DMS53 treated with DMSO at 0.1 percent for 48 hours (cell line): Measurements from ENCODE around the gene CIDEB.
A peak's percentile ranks its signal among the peaks of the same experiment; 100 is the strongest.
"Not testable (repeated sequence)": the region's sequence is repeated elsewhere in the genome, so short reads cannot be mapped to it uniquely, and the experiment has no call there.

Source experiments
- DNase-seq: peaks from one replicate; lab custom pipeline; 2025; ENCODE audit not compliant: unreplicated experiment; lab: John Stamatoyannopoulos, UW

Gene CIDEB

GRCh38 chr14:24307575-24308341 lies at the start of gene CIDEB:
Gene CIDEB (minus strand): TSS chr14:24307977. CDS start chr14:24307858, 119 bp downstream.
- DNase-seq = peak; percentile 14

- no peak for DNase-seq
These were observed 48.4 kb upstream of the CIDEB start for GRCh38 chr14:24356208-24356607.

- DNase-seq = no peak
These were observed 47.2 kb upstream of the CIDEB start for GRCh38 chr14:24355009-24355408.

- not testable (repeated sequence) for DNase-seq
These were observed 46.7 kb upstream of the CIDEB start for GRCh38 chr14:24354482-24354825.

GRCh38 chr14:24353559-24354481 lies 46.0 kb upstream of the CIDEB start:
- DNase-seq = peak; percentile 82

GRCh38 chr14:24351517-24351916 lies 43.7 kb upstream of the CIDEB start:
- no peak for DNase-seq

- no peak for DNase-seq
These were observed 42.0 kb upstream of the CIDEB start for GRCh38 chr14:24349742-24350141.

- DNase-seq = no peak
These were observed 40.4 kb upstream of the CIDEB start for GRCh38 chr14:24348186-24348585.

GRCh38 chr14:24347134-24347533 lies 39.4 kb upstream of the CIDEB start:
- no peak for DNase-seq

GRCh38 chr14:24343795-24344660 lies 36.3 kb upstream of the CIDEB start:
- no peak for DNase-seq

- no peak for DNase-seq
These were observed 35.1 kb upstream of the CIDEB start for GRCh38 chr14:24342889-24343288.

- no peak for DNase-seq
These were observed 32.8 kb upstream of the CIDEB start for GRCh38 chr14:24340606-24341005.

- DNase-seq = peak; percentile 71
These were observed 31.7 kb upstream of the CIDEB start, which contains the start of gene RIPK3 for GRCh38 chr14:24339284-24340151. Gene RIPK3 (minus strand): TSS chr14:24339991. CDS start chr14:24339826, 165 bp downstream.

GRCh38 chr14:24338843-24339242 lies 31.1 kb upstream of the CIDEB start:
- no peak for DNase-seq

GRCh38 chr14:24337824-24338175 lies 30.0 kb upstream of the CIDEB start:
- no peak for DNase-seq

GRCh38 chr14:24337144-24337823 lies 29.5 kb upstream of the CIDEB start:
- DNase-seq = no peak

GRCh38 chr14:24335461-24336171 lies 27.8 kb upstream of the CIDEB start:
- no peak for DNase-seq

- DNase-seq = no peak
These were observed 26.9 kb upstream of the CIDEB start, which contains the start of gene ADCY4 for GRCh38 chr14:24334431-24335291. Gene ADCY4 (minus strand): TSS chr14:24335071. CDS start chr14:24334652, 419 bp downstream.
